ENCODE measurements around the gene CC2D2A.

DNA sequence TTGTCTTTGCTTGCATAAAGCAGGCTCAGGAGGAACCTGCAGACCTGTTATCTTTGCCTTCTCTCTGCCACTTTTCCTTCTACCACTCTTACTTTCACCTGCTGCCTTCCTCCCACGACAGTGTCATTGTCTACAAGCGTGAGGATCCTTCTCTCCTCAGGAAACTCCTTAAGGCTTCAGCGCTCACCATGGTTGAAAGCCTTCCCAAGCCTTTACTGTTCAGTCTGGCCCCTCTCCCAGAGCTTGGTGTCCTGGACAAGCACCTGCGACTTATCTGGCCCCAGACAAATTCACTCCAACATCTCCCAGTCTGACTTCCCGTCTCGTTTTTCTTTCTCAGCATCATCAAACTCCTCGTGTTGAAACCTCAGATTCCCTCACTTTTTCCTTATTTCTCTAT, 31.0 kb downstream of the CC2D2A start:
- TF ChIP-seq PHF8 (CRISPR knock-in tag; IDR thresholded peaks at IDR 0.05): no peak
- no peak for TF ChIP-seq ZNF788 (CRISPR knock-in tag; IDR thresholded peaks at IDR 0.05; ENCODE audit: borderline replicate concordance)
- TF ChIP-seq, protein P1, sequence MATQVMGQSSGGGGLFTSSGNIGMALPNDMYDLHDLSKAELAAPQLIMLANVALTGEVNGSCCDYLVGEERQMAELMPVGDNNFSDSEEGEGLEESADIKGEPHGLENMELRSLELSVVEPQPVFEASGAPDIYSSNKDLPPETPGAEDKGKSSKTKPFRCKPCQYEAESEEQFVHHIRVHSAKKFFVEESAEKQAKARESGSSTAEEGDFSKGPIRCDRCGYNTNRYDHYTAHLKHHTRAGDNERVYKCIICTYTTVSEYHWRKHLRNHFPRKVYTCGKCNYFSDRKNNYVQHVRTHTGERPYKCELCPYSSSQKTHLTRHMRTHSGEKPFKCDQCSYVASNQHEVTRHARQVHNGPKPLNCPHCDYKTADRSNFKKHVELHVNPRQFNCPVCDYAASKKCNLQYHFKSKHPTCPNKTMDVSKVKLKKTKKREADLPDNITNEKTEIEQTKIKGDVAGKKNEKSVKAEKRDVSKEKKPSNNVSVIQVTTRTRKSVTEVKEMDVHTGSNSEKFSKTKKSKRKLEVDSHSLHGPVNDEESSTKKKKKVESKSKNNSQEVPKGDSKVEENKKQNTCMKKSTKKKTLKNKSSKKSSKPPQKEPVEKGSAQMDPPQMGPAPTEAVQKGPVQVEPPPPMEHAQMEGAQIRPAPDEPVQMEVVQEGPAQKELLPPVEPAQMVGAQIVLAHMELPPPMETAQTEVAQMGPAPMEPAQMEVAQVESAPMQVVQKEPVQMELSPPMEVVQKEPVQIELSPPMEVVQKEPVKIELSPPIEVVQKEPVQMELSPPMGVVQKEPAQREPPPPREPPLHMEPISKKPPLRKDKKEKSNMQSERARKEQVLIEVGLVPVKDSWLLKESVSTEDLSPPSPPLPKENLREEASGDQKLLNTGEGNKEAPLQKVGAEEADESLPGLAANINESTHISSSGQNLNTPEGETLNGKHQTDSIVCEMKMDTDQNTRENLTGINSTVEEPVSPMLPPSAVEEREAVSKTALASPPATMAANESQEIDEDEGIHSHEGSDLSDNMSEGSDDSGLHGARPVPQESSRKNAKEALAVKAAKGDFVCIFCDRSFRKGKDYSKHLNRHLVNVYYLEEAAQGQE (IDR thresholded peaks at IDR 0.05; ENCODE audit: borderline replicate concordance in 1 of 2, low read depth in 1 of 2, low read length in 2 of 2): no peak
- TF ChIP-seq POLR2A (IDR thresholded peaks at IDR 0.05; ENCODE audit: insufficient read depth in 1 of 2, low read depth in 2 of 2, low read length in 2 of 2): no peak
- no peak for TF ChIP-seq CEBPB (IDR thresholded peaks at IDR 0.05; ENCODE audit: borderline replicate concordance, low read depth, low read length)
- no peak for TF ChIP-seq MYC (CRISPR knock-in tag; IDR thresholded peaks at IDR 0.05; ENCODE audit: borderline replicate concordance)
- no peak for TF ChIP-seq LCORL (IDR thresholded peaks at IDR 0.05)
- TF ChIP-seq LCORL (CRISPR knock-in tag; IDR thresholded peaks at IDR 0.05): no peak
- TF ChIP-seq ZNF30 (CRISPR knock-in tag; IDR thresholded peaks at IDR 0.05): no peak
- TF ChIP-seq FOXO1 (CRISPR knock-in tag; IDR thresholded peaks at IDR 0.05): no peak
- TF ChIP-seq, protein P2, sequence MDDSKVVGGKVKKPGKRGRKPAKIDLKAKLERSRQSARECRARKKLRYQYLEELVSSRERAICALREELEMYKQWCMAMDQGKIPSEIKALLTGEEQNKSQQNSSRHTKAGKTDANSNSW (CRISPR knock-in tag; IDR thresholded peaks at IDR 0.05; ENCODE audit: borderline replicate concordance): no peak
